HEK293 (cell line): ENCODE results near the gene GPS1.

ENCODE experiments used
- BCL11B ChIP-seq: fragments of 450-650 bp; formaldehyde crosslinking; IDR thresholded peaks from 2 replicates; pipeline ENCODE4 v1.5.1; 2016; ENCODE audit warnings: low read depth, missing biosample characterization, missing genetic modification characterization
- BCL6B ChIP-seq: fragments of 450-650 bp; formaldehyde crosslinking; IDR thresholded peaks from 2 replicates; pipeline ENCODE4 v1.5.1; 2017; ENCODE audit warnings: missing biosample characterization, missing genetic modification characterization
- GLIS1 ChIP-seq: fragments of 450-650 bp; formaldehyde crosslinking; IDR thresholded peaks from 2 replicates; pipeline ENCODE4 v1.5.1; 2016; ENCODE audit warnings: missing biosample characterization, missing genetic modification characterization
- GLIS2 ChIP-seq: fragments of 450-650 bp; formaldehyde crosslinking; IDR thresholded peaks from 2 replicates; pipeline ENCODE4 v1.5.1; 2016; ENCODE audit warnings: missing biosample characterization, missing genetic modification characterization
- HOXD13 ChIP-seq: sonication (generic); formaldehyde crosslinking; IDR thresholded peaks from 2 replicates; pipeline ENCODE4 v1.8.0; 2022; ENCODE audit warnings: missing genetic modification reagents, borderline replicate concordance
- PRDM4 ChIP-seq: fragments of 450-650 bp; formaldehyde crosslinking; IDR thresholded peaks from 2 replicates; pipeline ENCODE4 v1.5.1; 2017; ENCODE audit warnings: missing biosample characterization, missing genetic modification characterization
- SALL2 ChIP-seq: fragments of 450-650 bp; formaldehyde crosslinking; IDR thresholded peaks from 2 replicates; pipeline ENCODE4 v1.5.0; 2017; ENCODE audit warnings: missing biosample characterization, mild to moderate bottlenecking, missing genetic modification characterization, borderline replicate concordance
- ZBTB1 ChIP-seq: fragments of 450-650 bp; formaldehyde crosslinking; IDR thresholded peaks from 2 replicates; pipeline ENCODE4 v1.5.1; 2016; ENCODE audit warnings: missing biosample characterization, missing genetic modification characterization
- ZBTB44 ChIP-seq: fragments of 450-650 bp; IDR thresholded peaks from 2 replicates; pipeline ENCODE4 v1.5.1; 2018; ENCODE audit warnings: missing biosample characterization, mild to moderate bottlenecking, missing genetic modification characterization
- ZFHX2 ChIP-seq: fragments of 450-650 bp; formaldehyde crosslinking; conservative IDR thresholded peaks from 2 replicates; pipeline ENCODE4 v1.5.1; 2016; ENCODE audit warnings: missing biosample characterization, missing genetic modification characterization
- ZNF148 ChIP-seq: fragments of 450-650 bp; formaldehyde crosslinking; IDR thresholded peaks from 2 replicates; pipeline ENCODE4 v1.5.0; 2017; ENCODE audit warnings: missing biosample characterization, missing genetic modification characterization, borderline replicate concordance
- ZNF223 ChIP-seq: fragments of 450-650 bp; formaldehyde crosslinking; IDR thresholded peaks from 2 replicates; pipeline ENCODE4 v1.5.1; 2016; ENCODE audit warnings: missing biosample characterization, missing genetic modification characterization
- ZNF266 ChIP-seq: fragments of 450-650 bp; formaldehyde crosslinking; IDR thresholded peaks from 2 replicates; pipeline ENCODE4 v1.5.1; 2016; ENCODE audit warnings: missing biosample characterization, missing genetic modification characterization, low read depth
- ZNF335 ChIP-seq: fragments of 450-650 bp; formaldehyde crosslinking; conservative IDR thresholded peaks from 2 replicates; pipeline ENCODE4 v1.5.1; 2016; ENCODE audit warnings: missing biosample characterization, missing genetic modification characterization
- ZNF350 ChIP-seq: fragments of 450-650 bp; formaldehyde crosslinking; IDR thresholded peaks from 2 replicates; pipeline ENCODE4 v1.5.0; 2017; ENCODE audit warnings: missing biosample characterization, mild to moderate bottlenecking, missing genetic modification characterization
- ZNF513 ChIP-seq: fragments of 450-650 bp; IDR thresholded peaks from 2 replicates; pipeline ENCODE4 v1.5.1; 2018; ENCODE audit warnings: missing biosample characterization, missing genetic modification characterization
- ZNF514 ChIP-seq: fragments of 450-650 bp; formaldehyde crosslinking; IDR thresholded peaks from 2 replicates; pipeline ENCODE4 v1.5.1; 2016; ENCODE audit warnings: missing biosample characterization, missing genetic modification characterization
- ZNF549 ChIP-seq: fragments of 450-650 bp; IDR thresholded peaks from 2 replicates; pipeline ENCODE4 v1.5.1; 2018; ENCODE audit warnings: missing biosample characterization, missing genetic modification characterization, mild to moderate bottlenecking, inconsistent platforms, moderate library complexity
- ZNF560 ChIP-seq: fragments of 450-650 bp; formaldehyde crosslinking; IDR thresholded peaks from 2 replicates; pipeline ENCODE4 v1.5.1; 2017; ENCODE audit warnings: missing biosample characterization, missing genetic modification characterization, borderline replicate concordance
- ZNF561 ChIP-seq: fragments of 450-650 bp; IDR thresholded peaks from 2 replicates; pipeline ENCODE4 v1.5.1; 2018; ENCODE audit warnings: missing biosample characterization, missing genetic modification characterization, borderline replicate concordance
- ZNF585B ChIP-seq: fragments of 450-650 bp; formaldehyde crosslinking; IDR thresholded peaks from 2 replicates; pipeline ENCODE4 v1.5.1; 2016; ENCODE audit warnings: missing biosample characterization, missing genetic modification characterization
- ZNF701 ChIP-seq: fragments of 450-650 bp; formaldehyde crosslinking; IDR thresholded peaks from 2 replicates; pipeline ENCODE4 v1.5.1; 2016; ENCODE audit warnings: missing biosample characterization, missing genetic modification characterization
- ZNF707 ChIP-seq: fragments of 450-650 bp; formaldehyde crosslinking; IDR thresholded peaks from 2 replicates; pipeline ENCODE4 v1.5.1; 2016; ENCODE audit warnings: missing biosample characterization, missing genetic modification characterization
- ZNF791 ChIP-seq: fragments of 450-650 bp; formaldehyde crosslinking; IDR thresholded peaks from 2 replicates; pipeline ENCODE4 v1.5.1; 2016; ENCODE audit warnings: missing biosample characterization, missing genetic modification characterization
- ZSCAN18 ChIP-seq: fragments of 450-650 bp; formaldehyde crosslinking; IDR thresholded peaks from 2 replicates; pipeline ENCODE4 v1.5.1; 2016; ENCODE audit warnings: missing biosample characterization, missing genetic modification characterization
- ZXDB ChIP-seq: fragments of 450-650 bp; formaldehyde crosslinking; IDR thresholded peaks from 2 replicates; pipeline ENCODE4 v1.5.1; 2016; ENCODE audit warnings: missing biosample characterization, missing genetic modification characterization

The GPS1 gene

GRCh38 chr17:82056729-82057621 lies 5.3 kb downstream of the GPS1 start (continued):
- TF ChIP-seq SALL2 (tag by site-specific recombination) = no peak
- no peak for TF ChIP-seq ZBTB1 (tag by site-specific recombination)
- TF ChIP-seq ZNF514 (tag by site-specific recombination) = no peak
- no peak for TF ChIP-seq ZNF791 (tag by site-specific recombination)
- TF ChIP-seq ZNF560 (tag by site-specific recombination) = no peak
- no peak for TF ChIP-seq ZSCAN18 (tag by site-specific recombination)
- TF ChIP-seq GLIS1 = peak; percentile 46
- no peak for TF ChIP-seq BCL6B (tag by site-specific recombination)
- TF ChIP-seq ZNF350 (tag by site-specific recombination) = no peak
- no peak for TF ChIP-seq ZNF513 (tag by site-specific recombination)
- TF ChIP-seq ZNF148 (tag by site-specific recombination) = no peak
- TF ChIP-seq ZNF707 (tag by site-specific recombination) = no peak
- no peak for TF ChIP-seq ZBTB44 (tag by site-specific recombination)
- no peak for TF ChIP-seq ZNF561
- TF ChIP-seq ZFHX2 = peak; percentile 33; the same call in 1 of the 2 replicates
- TF ChIP-seq GLIS2 (tag by site-specific recombination) = peak; percentile 17; the same call in 1 of the 2 replicates
- TF ChIP-seq BCL11B (tag by site-specific recombination) = no peak
- TF ChIP-seq ZNF223 = no peak
- TF ChIP-seq ZNF335 (tag by site-specific recombination) = no peak
- no peak for TF ChIP-seq ZNF585B (tag by site-specific recombination)
- no peak for TF ChIP-seq ZNF266 (tag by site-specific recombination)
- TF ChIP-seq ZNF701 (tag by site-specific recombination) = no peak
- no peak for TF ChIP-seq PRDM4 (tag by site-specific recombination)
- no peak for TF ChIP-seq ZNF549 (tag by site-specific recombination)
- TF ChIP-seq HOXD13 (CRISPR knock-in tag) = no peak
- no peak for TF ChIP-seq ZXDB (tag by site-specific recombination)
